Measurements from ENCODE around the gene CEP44.
"Not testable (repeated sequence)": the region's sequence is repeated elsewhere in the genome, so short reads cannot be mapped to it uniquely, and the experiment has no call there.

The CEP44 gene, protein sequence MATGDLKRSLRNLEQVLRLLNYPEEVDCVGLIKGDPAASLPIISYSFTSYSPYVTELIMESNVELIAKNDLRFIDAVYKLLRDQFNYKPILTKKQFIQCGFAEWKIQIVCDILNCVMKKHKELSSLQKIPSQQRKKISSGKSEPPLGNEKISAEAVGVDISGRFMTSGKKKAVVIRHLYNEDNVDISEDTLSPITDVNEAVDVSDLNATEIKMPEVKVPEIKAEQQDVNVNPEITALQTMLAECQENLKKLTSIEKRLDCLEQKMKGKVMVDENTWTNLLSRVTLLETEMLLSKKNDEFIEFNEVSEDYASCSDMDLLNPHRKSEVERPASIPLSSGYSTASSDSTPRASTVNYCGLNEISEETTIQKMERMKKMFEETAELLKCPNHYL

DNA sequence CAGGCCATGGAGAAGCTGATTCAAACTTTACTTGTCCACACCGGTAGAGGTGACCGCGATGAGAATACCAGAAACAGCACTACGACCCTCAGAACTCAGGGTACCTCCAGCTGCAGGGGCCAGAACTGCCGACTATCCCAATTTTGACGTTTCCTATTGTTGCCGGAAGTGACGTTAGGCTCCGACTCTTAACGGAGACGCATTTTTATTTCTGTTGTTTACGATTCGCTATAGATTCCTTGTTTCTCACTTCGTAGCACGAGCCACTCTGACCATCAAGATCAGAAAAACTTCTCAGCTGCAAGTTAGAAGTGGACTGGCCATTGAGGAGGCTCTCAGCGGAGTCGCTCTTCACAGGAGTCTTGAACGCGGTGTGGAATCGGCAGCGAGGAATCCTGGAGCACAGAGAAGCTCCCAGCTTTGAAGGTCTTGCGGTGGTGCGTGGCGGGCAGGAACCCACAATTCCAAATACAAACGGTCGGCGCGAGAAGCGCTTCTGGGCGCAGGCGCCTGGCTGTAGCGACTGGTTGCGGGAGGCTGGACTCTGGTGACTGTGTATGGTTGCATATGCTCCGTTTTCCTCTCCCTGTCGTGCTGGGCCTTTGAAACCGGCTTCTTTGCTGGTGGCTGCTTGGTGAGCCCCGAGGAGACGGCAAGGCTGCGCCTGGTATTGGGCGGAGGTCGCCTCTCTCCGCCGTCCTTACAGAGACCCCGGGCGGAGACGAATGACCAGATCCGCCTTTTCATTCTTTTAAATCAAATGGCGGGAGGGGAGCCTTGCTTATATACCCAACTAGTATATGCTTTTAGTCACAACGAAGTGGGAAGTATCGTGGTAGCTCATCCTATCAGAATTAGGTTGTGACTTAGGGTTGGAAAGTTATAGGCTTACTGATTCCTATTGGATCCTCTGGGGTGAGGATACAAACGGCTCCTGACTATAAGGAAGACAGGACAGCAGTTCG, at the start of gene CEP44, which contains the start of gene FBXO8:
CEP44 (plus strand) TSS at position 405 of the 965 bp plus-strand sequence. CDS start 15,211 bp downstream, outside the sequence.
FBXO8 (minus strand) TSS at position 161 of the 965 bp plus-strand sequence. CDS start 20,575 bp downstream, outside the sequence.
- peak; percentile 84 for DNase-seq

DNA sequence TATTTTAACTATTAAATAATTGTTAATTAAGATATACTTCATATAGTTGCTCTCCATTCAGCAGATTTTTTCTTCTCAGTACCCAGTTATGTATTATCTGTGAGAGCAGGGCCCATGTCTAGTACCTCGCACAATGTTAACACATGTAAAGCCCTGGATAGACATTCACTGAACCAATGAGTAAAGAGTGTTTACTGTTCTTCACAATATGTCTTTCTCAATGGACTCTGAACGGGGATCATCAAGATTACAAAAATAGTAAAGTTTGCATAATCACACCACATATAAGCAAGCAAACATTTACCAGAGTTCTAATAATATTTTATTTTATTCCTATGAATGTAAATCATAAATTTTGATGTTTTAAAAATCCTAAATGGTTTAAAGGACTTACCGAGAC, 47.4 kb upstream of the CEP44 start:
- DNase-seq: no peak

DNA sequence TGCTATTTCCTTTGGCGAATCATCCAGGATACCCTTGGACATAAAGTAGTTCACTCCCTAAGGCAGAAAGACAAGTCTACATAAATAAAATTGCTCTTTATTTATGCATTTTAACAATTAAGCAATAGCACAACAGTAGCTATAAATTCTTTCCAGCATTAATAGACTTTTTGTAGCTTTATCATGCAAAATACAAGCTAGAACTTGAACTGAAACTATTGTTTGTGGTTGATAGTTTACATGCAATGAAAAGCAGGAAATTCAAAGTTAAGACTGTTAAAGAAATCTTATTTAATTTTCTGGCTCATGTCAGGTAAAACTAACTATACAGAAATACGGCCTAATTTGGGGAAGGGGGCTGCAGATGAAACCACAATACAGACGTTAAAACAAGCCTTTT, 42.5 kb upstream of the CEP44 start:
- no peak for DNase-seq

DNA sequence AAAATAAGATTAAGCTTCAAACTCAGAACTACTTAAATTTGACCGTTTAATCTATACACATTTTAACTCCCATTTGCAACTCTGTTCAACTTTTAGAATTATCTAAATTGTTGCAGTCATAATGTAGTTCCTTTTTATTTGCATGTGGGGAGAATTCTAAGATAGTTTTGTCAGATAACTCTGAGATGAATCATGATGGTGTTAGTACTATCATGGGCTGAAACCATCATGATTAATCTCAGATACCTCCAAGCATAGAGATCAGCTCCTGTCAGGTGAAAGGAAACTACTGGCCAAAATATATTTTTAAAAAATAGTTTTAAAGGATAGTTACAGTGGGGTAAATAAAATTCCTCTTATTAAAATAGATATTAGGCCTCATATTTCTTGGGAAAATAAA, 39.3 kb upstream of the CEP44 start:
- no peak for DNase-seq

DNA sequence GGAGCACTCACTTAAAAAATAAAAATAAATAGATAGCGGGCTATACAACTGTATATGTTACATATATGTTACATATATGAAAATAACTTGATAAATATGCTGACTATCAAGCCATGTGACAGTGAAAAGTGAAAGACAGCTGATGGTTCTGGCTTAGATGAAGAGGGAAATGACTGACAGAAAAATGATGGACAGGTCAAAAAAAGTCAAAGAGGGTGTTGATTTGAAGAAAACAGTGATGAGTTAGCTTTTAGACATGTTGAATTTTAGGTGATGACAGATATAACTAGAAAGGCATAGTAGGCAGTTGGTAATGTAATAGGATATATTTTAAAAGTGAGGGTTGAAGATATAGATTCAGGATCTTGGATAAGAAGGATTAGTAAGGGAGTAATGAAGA, 38.0 kb upstream of the CEP44 start:
- no peak for DNase-seq

DNA sequence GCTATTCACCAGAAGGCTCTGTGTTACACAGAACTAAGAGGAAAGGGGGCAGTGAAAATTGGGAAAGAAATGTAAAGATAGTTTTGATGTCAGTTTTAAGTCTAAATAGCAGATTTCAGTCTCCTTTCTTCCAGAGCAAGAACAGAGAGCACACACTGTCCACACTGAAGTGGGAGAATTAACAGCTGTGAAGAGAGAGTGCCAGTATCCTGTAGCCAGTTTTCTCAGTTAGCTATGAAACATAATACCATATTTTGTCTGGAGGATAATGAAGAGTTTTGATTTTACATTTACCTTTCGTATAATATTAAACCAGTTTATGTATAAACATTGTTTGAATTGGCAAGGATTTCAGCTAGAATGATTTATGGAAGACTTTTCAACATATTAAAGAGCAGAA, 35.3 kb upstream of the CEP44 start:
- DNase-seq: no peak

DNA sequence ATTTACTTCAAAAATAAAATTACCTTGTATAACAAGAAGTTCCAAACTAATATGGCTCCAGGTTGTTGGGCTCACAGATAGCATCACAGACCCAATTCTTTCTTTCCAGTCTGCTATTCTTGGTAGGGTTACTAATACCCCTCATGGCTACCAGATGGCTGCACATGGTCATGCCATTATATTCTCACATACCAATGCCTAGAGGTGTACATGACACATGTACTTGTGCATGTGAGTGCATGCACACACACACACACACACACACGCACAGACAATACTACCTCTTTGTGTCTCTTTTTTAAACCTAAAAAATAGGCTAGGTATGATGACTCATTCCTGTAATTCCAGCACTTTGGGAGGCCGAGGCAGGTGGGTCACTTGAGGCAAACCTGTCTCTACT, 31.3 kb upstream of the CEP44 start:
- DNase-seq: no peak

DNA sequence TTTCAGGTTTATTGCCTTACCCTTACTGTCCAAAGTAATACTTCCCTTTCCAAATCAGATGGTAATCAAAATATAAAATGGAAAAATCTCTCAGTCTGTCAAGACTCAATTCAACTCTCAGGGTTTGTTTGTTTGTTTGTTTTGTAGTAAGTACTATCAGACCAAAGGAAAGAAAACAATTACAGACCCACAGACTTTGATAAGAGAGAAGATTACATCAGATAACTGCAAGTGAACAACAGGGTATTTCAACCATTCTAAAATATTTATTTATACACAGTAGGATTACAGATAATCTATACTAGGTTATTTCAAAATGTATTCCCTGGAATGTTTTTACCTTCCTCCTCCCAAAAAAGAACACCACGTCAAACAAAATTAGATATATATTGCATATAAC, 29.1 kb upstream of the CEP44 start:
- DNase-seq: no peak

DNA sequence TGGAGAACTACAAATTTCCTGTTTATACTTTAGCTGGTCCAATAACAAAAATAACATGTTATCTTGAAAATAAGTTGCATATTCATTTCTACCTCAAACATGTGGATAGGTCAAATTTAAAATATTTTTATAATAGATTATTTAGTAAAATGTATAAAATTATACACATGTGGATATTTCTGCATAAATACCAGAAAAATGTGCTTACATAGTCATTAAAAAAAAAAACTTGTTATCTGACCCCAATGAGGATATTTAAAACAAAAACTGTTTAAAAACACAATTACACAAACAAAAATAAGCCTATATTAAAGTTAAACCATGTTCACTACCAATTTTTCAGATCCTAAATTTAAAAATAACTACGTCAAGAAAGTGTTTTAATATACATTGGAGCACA, 28.3 kb upstream of the CEP44 start:
- DNase-seq: no peak

DNA sequence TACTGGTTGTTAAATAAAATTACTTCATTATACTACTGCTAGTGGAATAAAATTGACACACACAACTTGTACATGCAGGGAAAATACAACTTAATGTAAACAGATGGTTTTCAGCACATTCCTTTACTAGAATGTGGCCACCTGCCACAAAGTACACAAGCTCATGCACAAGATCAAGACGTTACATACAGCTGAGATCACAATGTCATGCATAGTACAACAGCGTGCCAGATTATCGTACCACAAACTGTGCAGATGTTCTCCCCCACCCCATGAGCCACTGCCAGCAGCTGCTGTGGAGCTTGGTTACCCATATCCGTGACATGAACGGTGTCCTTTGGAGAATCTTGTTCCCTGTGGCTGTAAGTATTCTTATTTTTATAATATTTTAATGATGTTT, 27.9 kb upstream of the CEP44 start:
- DNase-seq: peak; percentile 59

DNA sequence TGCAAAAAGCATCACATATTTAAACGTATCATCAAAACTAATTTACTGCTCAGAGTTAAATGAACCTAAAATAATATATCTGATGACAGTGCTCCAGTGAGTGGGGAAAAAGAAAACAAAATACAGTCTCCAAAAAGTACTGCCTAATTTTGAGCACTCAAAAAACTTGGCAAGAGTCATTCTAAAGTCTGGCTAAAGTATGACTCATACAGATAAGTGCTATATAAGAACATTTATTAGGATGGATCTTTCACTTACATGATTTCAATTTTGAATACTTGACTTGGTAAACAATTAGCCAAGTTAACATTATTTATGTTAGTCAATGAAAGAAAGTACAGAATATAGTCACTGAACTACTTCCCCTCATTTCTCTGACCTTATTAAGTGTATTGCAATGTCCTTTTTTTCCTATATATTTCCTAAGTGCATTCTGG, 27.4 kb upstream of the CEP44 start:
- DNase-seq: no peak

DNA sequence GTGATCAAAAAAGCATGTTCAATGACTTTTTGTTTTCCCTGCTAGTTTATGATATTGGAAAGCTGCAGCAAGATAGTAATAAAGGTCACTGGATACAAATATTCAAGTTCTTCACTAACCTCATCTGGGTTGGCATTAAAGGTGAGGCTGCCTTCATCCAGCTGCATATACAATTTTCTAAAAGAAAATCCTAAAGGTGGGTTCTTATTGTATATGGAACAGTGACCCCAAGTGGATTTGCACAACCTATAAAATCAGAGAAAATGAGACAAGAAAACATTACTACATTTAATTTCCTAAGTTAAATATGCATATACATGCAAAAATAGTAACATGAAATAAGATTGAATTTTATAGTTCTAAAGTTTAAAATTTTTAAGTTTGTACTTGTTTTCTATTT, 24.1 kb upstream of the CEP44 start:
- no peak for DNase-seq

DNA sequence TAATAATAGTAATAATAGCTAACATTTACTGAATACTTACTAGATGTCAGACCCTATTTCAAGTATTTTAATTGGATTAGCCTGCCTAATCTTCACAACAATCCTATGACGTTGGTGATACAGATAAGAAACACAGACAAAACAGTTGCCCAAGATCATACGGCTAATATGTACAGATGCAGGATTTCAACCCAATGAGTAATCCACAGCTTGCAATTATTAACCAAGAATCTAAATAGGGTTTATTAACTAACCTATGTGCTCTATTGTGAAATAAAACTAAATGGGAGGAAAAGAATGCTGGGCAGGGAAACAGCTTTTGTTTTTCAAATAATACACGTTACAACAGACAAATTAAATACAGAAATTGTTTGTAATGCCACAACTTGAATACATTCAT, 23.6 kb upstream of the CEP44 start:
- no peak for DNase-seq

DNA sequence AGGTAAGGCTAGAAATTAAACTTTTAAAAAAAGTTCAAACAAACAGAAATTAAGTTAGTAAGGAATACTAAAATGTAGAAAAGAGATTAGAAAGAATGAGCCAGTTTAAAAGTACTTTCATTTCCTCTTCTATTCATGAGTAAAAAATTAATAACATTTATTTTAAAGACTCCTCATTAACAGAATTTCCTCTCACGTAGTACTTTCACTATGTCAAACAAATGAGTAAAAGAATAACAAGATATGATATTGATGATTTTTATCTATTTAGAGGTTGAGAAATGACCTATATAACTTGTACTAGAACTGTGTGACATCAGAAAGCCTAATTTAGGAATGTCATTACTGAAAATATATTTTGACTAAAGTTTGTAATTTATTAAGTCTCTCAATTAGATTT, 22.3 kb upstream of the CEP44 start:
- DNase-seq: not testable (repeated sequence)

DNA sequence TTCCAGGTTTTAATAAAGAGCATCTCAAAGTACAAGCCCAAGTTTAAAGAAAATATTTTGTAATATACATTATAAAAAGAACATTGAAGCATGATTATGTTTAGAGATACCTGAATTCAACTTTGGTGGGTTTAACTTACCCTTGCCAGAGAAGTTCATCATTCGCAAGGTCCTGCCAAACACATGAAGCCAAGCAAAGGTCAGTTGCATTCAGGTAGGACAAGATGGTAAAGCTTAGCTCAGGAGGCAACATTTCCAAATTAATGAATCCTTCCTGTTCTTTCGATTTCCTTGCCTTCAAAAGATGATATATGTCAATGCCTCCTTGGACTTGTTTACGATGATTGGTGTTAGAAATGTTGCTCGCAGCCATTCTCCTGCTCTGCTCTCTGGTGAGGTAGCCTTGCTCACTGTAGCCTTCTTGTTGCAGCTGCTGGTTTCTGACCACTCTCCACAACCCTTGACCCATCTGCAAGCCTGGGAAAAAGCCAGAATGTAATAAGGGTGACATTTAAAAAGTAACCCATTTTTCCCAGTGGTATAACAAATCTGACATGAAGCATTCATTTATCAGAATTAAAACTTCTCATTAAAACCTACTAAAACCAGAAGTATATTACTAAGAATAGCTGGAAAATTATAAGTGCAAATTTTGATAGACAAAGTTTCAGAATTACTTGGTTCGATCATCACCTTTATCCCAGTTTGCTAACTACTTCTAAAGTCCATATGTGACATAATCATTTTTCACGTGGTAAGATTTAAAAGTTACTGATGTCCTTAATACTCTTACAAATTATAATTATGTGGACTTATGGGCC, 20.9 kb upstream of the CEP44 start:
- no peak for DNase-seq

DNA sequence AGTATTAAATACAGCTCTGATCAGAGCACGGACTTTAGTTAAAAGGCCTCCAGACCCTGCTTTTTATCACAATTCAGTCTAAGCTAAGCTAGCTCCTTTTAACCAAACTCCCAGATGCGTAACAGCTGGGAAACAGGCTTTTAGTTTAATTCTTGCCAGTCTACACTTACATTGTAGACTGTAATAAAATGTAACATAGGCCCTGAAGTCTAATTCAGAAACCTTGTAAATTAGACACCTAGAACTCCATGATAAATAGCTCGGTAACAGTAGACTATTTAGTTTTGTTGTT, 20.3 kb upstream of the CEP44 start:
- no peak for DNase-seq

DNA sequence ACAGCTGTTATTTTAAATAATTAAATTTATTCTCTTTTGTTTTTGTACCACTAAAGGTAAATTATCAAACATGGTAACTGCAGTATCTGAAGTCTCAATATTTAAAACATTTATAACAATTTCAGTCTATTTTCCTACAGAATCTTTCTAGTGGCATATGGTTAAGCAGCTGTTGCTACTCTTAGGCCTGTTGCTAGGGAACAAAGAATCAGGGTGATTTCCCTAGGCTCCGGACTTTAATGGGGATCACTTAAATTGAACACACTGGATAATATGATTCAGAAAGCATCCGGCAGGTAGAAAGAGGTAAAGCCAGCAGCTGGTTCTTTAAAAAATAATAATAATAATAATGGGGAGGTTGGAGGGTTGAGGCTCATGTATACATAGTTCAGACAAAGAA, 17.8 kb upstream of the CEP44 start:
- no peak for DNase-seq

DNA sequence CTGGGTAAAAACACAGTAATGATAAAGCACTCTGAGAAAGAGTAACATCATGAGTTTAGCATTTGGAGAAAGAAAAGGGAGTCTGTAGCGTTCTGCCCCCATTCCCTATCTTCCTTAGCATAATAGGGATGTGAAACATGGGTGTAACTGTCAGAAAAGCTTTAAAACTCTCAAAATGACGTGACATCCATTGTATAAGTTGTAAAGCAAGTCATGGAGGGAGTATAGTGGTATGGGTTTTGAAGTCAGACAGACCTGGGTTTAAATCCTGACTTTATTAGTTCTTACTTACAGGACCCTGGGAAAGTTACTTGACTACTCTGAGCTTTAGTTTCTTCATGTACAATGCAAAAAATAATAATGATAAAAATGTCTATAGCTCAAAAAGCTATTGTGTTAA, 17.3 kb upstream of the CEP44 start:
- DNase-seq: no peak

DNA sequence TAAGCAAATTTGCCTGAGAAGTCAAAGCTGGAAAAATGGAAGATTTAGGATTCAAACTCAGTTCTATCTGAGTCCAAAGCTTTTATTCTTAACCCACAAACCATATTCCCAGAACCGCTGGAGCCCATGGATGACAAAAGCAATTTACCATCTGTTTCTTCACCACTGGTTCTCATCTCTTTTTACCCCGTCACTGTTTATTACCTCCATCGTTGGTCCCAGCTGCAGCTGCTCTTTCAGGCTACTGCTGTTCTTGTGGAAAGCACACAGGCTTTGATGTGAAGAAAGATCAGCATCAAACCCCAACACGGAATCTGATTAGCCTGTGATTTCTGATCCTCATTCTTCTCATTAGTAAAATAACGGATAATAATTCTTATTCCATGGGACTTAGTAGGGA, 9.8 kb upstream of the CEP44 start:
- no peak for DNase-seq

DNA sequence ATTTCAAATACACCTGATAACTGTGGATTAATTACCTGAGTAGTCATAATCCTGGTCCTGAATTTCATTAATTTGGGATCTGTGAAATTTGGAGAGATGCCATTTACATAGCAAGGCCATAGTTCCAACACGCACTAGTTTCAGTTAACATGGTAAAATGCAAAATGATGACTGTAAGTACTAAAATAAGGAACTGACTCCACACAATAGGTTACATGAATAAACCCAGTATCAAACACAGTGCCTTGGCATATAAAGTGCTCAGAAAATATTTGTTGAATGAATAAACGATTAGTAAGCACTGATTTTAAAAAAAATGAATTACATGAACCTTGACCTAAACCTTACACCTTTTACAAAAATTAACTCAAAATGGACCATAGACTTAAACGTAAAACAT, 9.3 kb upstream of the CEP44 start:
- no peak for DNase-seq

DNA sequence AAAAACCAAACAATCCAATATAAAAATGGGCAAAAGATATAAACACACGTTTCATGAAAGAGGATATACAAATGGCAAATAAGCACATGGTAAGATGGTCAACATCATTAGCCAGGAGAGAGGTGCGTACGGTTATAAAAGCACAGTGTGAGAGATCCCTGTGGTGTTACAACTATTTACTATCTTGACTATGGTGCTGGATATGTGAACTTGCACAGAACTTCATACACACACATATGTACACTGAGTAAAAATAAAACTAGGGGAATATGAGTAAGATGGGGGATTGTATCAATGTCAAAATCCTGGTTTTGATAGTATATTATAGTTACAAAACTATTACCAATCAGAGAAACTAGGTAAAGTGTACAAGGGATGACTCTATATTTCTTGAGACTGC, 8.6 kb upstream of the CEP44 start:
- no peak for DNase-seq

DNA sequence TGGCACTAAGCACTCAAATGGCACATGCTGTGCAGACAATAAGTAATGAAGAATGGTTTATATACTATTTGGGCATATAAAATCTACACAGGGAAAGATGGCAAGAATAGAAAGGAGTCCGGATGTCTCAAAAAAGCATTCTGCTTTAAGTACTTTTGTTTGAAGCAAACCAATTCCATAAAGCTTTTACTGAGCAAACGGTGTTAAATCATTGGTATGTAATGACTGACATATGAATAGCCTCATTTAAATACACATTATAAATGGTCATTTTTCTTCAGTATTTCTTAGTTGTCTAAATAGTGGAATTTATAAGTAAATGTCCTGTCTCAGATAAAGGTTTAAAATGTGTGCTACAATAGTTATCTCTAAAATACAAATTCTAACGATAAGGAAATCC, 6.3 kb upstream of the CEP44 start:
- DNase-seq: no peak

DNA sequence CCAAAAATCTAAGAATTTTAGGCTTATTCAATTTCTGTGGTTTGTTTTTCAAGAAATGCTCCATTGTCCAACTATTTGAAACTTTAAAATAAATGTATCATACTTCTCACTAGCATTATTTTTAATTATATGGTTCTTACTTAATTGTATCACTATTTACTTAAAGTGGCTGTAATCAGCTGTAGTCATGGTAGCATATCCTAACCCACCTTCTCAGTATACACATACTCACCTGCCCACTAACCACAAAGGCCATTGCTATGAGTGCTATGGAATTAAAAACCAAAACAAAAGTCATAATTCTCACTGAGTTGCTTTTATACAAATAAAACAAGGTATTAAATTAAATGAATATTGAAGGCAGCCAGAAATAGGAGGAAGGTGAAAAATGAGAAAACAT, 5.2 kb upstream of the CEP44 start:
- no peak for DNase-seq
